ENCODE measurements around the gene ANO3.
A peak's percentile ranks its signal among the peaks of the same experiment; 100 is the strongest.

The ANO3 gene

GRCh38 chr11:26703411-26704191 is 371.7 kb downstream of the ANO3 start:
- no CpG with 5 or more reads among the region's 5 CpGs for WGBS (ENCODE audit: extremely low coverage, insufficient coverage, low lambda C conversion rate)
- no peaks in the 10 kb centered on the region for H3K79me2 ChIP-seq (ENCODE audit: control insufficient read depth, insufficient read depth, low read length)
- H2BK120ac ChIP-seq (ENCODE audit: low read depth, low read length): no peak overlapping the region
- no peak overlapping the region for H2BK5ac ChIP-seq (ENCODE audit: low read length)
- H3K9ac ChIP-seq (ENCODE audit: low read length): no peak overlapping the region
- no peak overlapping the region for H2BK15ac ChIP-seq (replicated peaks; ENCODE audit: low read depth)
- no peak overlapping the region for H3K4me2 ChIP-seq (ENCODE audit: low read length)
- H3K36me3 ChIP-seq (ENCODE audit: control insufficient read depth, insufficient read depth, low read length): no peaks in the 10 kb centered on the region
- DNase-seq: peak; percentile 62
- H3K18ac ChIP-seq (ENCODE audit: low read length): peak overlapping the region; percentile 51
- H3K79me1 ChIP-seq (ENCODE audit: low read length): no peaks in the 10 kb centered on the region
- H4K8ac ChIP-seq (ENCODE audit: low read depth, low read length): no peak overlapping the region
- H3K27ac ChIP-seq (ENCODE audit: low read depth, low read length): no peak overlapping the region
- H4K5ac ChIP-seq (ENCODE audit: low read length): no peak overlapping the region
- no peak overlapping the region for H3K56ac ChIP-seq (ENCODE audit: low read length)
- no peak overlapping the region for H3K4ac ChIP-seq (ENCODE audit: low read depth, low read length)
- no peak overlapping the region for H3K4me3 ChIP-seq (ENCODE audit: low read length)
- H2AK5ac ChIP-seq (ENCODE audit: low read length): no peak overlapping the region
- no peaks in the 10 kb centered on the region for H3K27me3 ChIP-seq (ENCODE audit: insufficient read depth, low read length, poor library complexity)
- H3K4me1 ChIP-seq (ENCODE audit: control insufficient read depth, low read depth, low read length): no peaks in the 10 kb centered on the region
- no peak overlapping the region for H3K23ac ChIP-seq (ENCODE audit: low read length)

- Histone ChIP-seq H2BK5ac (ENCODE audit: low read length) (no peak overlapping the region), H3K56ac (ENCODE audit: low read length) (no peak overlapping the region), H3K23ac (ENCODE audit: low read length) (no peak overlapping the region), H2BK120ac (ENCODE audit: low read depth, low read length) (no peak overlapping the region), H2BK15ac (replicated peaks; ENCODE audit: low read depth) (no peak overlapping the region), H3K36me3 (ENCODE audit: control insufficient read depth, insufficient read depth, low read length) (no peaks in the 10 kb centered on the region), H3K4me1 (ENCODE audit: control insufficient read depth, low read depth, low read length) (no peaks in the 10 kb centered on the region), H3K79me2 (ENCODE audit: control insufficient read depth, insufficient read depth, low read length) (no peaks in the 10 kb centered on the region), H2AK5ac (ENCODE audit: low read length) (no peak overlapping the region), H3K18ac (ENCODE audit: low read length) (no peak overlapping the region), H3K4ac (ENCODE audit: low read depth, low read length) (no peak overlapping the region), H3K27me3 (ENCODE audit: insufficient read depth, low read length, poor library complexity) (no peaks in the 10 kb centered on the region), H4K8ac (ENCODE audit: low read depth, low read length) (no peak overlapping the region), H3K79me1 (ENCODE audit: low read length) (no peaks in the 10 kb centered on the region), H3K9ac (ENCODE audit: low read length) (no peak overlapping the region), H4K5ac (ENCODE audit: low read length) (no peak overlapping the region), H3K4me2 (ENCODE audit: low read length) (no peak overlapping the region), H3K4me3 (ENCODE audit: low read length) (no peak overlapping the region), H3K27ac (ENCODE audit: low read depth, low read length) (no peak overlapping the region)
- no CpG with 5 or more reads among the region's 1 CpG for WGBS (ENCODE audit: extremely low coverage, insufficient coverage, low lambda C conversion rate)
- DNase-seq: peak; percentile 80
Observed at GRCh38 chr11:26704249-26704648, 372.3 kb downstream of the ANO3 start.

GRCh38 chr11:26706181-26706580 is 374.3 kb downstream of the ANO3 start:
- Histone ChIP-seq H2BK15ac (replicated peaks; ENCODE audit: low read depth) (no peak overlapping the region), H3K27me3 (ENCODE audit: insufficient read depth, low read length, poor library complexity) (no peaks in the 10 kb centered on the region), H4K8ac (ENCODE audit: low read depth, low read length) (no peak overlapping the region), H3K4me2 (ENCODE audit: low read length) (no peak overlapping the region), H3K9ac (ENCODE audit: low read length) (no peak overlapping the region), H3K36me3 (ENCODE audit: control insufficient read depth, insufficient read depth, low read length) (no peaks in the 10 kb centered on the region), H3K56ac (ENCODE audit: low read length) (no peak overlapping the region), H2BK5ac (ENCODE audit: low read length) (no peak overlapping the region), H3K23ac (ENCODE audit: low read length) (no peak overlapping the region), H3K79me2 (ENCODE audit: control insufficient read depth, insufficient read depth, low read length) (no peaks in the 10 kb centered on the region), H4K5ac (ENCODE audit: low read length) (no peak overlapping the region), H3K27ac (ENCODE audit: low read depth, low read length) (no peak overlapping the region), H2AK5ac (ENCODE audit: low read length) (no peak overlapping the region), H3K18ac (ENCODE audit: low read length) (no peak overlapping the region), H2BK120ac (ENCODE audit: low read depth, low read length) (no peak overlapping the region), H3K4ac (ENCODE audit: low read depth, low read length) (no peak overlapping the region), H3K4me3 (ENCODE audit: low read length) (no peak overlapping the region), H3K4me1 (ENCODE audit: control insufficient read depth, low read depth, low read length) (no peaks in the 10 kb centered on the region), H3K79me1 (ENCODE audit: low read length) (no peaks in the 10 kb centered on the region)
- WGBS (ENCODE audit: extremely low coverage, insufficient coverage, low lambda C conversion rate): no CpG with 5 or more reads among the region's 1 CpG
- no peak for DNase-seq

GRCh38 chr11:26708736-26709456 is 377.0 kb downstream of the ANO3 start:
- no peak overlapping the region for H3K23ac ChIP-seq (ENCODE audit: low read length)
- WGBS (ENCODE audit: extremely low coverage, insufficient coverage, low lambda C conversion rate): no CpG with 5 or more reads among the region's 2 CpGs
- no peak overlapping the region for H3K56ac ChIP-seq (ENCODE audit: low read length)
- H2BK15ac ChIP-seq (replicated peaks; ENCODE audit: low read depth): no peak overlapping the region
- H3K9ac ChIP-seq (ENCODE audit: low read length): no peak overlapping the region
- H3K18ac ChIP-seq (ENCODE audit: low read length): no peak overlapping the region
- no peaks in the 10 kb centered on the region for H3K79me1 ChIP-seq (ENCODE audit: low read length)
- no peak overlapping the region for H2BK5ac ChIP-seq (ENCODE audit: low read length)
- no peak overlapping the region for H4K8ac ChIP-seq (ENCODE audit: low read depth, low read length)
- H3K4ac ChIP-seq (ENCODE audit: low read depth, low read length): no peak overlapping the region
- no peak overlapping the region for H4K5ac ChIP-seq (ENCODE audit: low read length)
- no peaks in the 10 kb centered on the region for H3K36me3 ChIP-seq (ENCODE audit: control insufficient read depth, insufficient read depth, low read length)
- no peak overlapping the region for H3K27ac ChIP-seq (ENCODE audit: low read depth, low read length)
- no peak overlapping the region for H2BK120ac ChIP-seq (ENCODE audit: low read depth, low read length)
- H3K79me2 ChIP-seq (ENCODE audit: control insufficient read depth, insufficient read depth, low read length): no peaks in the 10 kb centered on the region
- no peaks in the 10 kb centered on the region for H3K4me1 ChIP-seq (ENCODE audit: control insufficient read depth, low read depth, low read length)
- peak; percentile 32 for DNase-seq
- H3K4me3 ChIP-seq (ENCODE audit: low read length): no peak overlapping the region
- H2AK5ac ChIP-seq (ENCODE audit: low read length): no peak overlapping the region
- H3K4me2 ChIP-seq (ENCODE audit: low read length): no peak overlapping the region
- H3K27me3 ChIP-seq (ENCODE audit: insufficient read depth, low read length, poor library complexity): no peaks in the 10 kb centered on the region

GRCh38 chr11:26710489-26710888 is 378.6 kb downstream of the ANO3 start:
- H3K4me2 ChIP-seq (ENCODE audit: low read length): no peak overlapping the region
- H4K5ac ChIP-seq (ENCODE audit: low read length): no peak overlapping the region
- H2BK120ac ChIP-seq (ENCODE audit: low read depth, low read length): no peak overlapping the region
- H3K4me3 ChIP-seq (ENCODE audit: low read length): no peak overlapping the region
- H3K4me1 ChIP-seq (ENCODE audit: control insufficient read depth, low read depth, low read length): no peaks in the 10 kb centered on the region
- no peak overlapping the region for H3K23ac ChIP-seq (ENCODE audit: low read length)
- H3K36me3 ChIP-seq (ENCODE audit: control insufficient read depth, insufficient read depth, low read length): no peaks in the 10 kb centered on the region
- H3K9ac ChIP-seq (ENCODE audit: low read length): no peak overlapping the region
- no peak overlapping the region for H2BK15ac ChIP-seq (replicated peaks; ENCODE audit: low read depth)
- no peak overlapping the region for H3K27ac ChIP-seq (ENCODE audit: low read depth, low read length)
- no peak for DNase-seq
- no peak overlapping the region for H3K4ac ChIP-seq (ENCODE audit: low read depth, low read length)
- no peak overlapping the region for H3K56ac ChIP-seq (ENCODE audit: low read length)
- H3K79me1 ChIP-seq (ENCODE audit: low read length): no peaks in the 10 kb centered on the region
- no peak overlapping the region for H2AK5ac ChIP-seq (ENCODE audit: low read length)
- no peak overlapping the region for H4K8ac ChIP-seq (ENCODE audit: low read depth, low read length)
- H3K27me3 ChIP-seq (ENCODE audit: insufficient read depth, low read length, poor library complexity): no peaks in the 10 kb centered on the region
- H3K18ac ChIP-seq (ENCODE audit: low read length): no peak overlapping the region
- no CpG with 5 or more reads among the region's 2 CpGs for WGBS (ENCODE audit: extremely low coverage, insufficient coverage, low lambda C conversion rate)
- no peak overlapping the region for H2BK5ac ChIP-seq (ENCODE audit: low read length)
- no peaks in the 10 kb centered on the region for H3K79me2 ChIP-seq (ENCODE audit: control insufficient read depth, insufficient read depth, low read length)
